ENCODE measurements around the gene LIX1.

The LIX1 gene

DNA sequence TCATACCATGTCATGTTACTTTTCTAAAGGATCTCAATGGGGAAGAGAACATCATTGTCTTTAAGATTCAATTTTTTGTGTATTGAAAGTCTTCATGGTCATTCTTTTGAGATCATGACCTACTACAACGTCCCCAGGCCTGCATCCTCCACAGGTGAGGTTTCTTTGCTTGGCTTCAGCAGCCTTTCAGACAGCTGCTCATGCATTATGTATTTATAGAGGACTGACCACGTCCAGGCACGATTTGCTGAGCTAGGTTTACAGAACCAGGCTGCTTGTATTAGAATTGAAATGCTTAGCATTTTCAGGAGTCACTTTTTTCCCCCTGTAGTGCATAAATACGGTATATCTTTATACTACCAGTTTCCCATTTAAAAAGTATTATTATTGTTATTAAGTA, 70.4 kb downstream of the LIX1 start:
- DNase-seq: no peak

DNA sequence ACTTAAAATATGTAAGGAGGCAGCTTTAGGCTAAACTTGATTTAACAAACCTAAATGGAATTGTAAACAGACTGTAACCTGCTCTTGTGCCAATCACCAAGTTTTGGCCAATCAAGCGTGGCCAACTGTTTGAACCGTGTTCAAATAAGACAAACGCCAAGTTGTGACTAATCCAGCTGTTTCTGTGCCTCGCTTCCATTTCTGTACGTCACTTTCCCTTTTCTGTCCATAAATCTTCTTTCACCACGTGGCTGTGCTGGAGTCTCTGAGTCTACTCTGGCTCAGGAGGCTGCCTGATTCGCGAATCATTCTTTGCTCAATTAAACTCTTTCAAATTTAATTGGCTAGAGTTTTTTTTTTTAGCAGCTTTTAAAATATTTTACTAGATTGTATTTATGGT, 71.3 kb downstream of the LIX1 start:
- DNase-seq: no peak

DNA sequence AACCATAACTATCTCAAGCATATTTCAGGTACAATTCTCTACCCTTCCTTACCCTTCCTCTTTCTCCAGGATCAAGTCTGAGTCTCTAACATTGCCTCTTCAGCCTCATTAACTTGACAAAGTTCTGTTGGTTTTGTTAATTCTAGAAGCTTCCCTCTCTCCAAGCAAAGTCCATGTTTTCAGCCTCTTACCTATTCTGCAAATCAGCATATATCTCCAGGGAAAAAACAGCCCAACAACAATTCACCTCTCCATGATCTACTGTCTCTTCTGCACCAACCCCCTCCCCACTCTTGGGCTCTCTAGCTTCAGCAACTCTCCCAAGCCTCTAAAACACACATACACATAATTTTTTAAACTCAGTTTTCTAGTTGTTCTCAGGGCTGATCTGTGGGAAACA, 72.2 kb downstream of the LIX1 start:
- DNase-seq: no peak

DNA sequence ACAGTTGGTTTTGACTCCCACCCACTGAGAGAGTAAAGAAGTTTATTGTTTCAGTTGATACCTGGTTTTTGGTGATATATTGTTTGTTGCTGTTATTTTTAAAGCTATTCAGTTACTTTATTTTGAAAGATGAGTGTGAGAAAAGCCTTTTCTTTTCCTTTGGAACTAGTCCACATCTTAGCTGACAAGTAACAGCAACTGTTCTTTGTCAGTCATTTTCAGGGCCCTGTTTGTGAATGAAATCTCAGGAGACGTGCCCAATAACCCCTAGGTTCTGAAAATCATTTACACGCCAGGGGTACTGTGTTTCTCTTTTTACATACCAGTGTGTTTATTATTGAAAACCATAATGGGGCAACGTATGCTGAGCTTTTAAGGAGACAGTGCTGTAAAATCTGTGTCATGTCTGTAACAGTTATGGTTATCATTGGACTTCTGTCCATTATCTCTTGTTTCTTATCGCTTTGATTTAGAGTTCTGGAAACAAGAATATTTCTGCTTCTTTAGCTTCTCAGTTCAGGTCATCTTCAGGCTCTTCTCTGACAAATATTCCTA, 75.0 kb downstream of the LIX1 start:
- no peak for DNase-seq

DNA sequence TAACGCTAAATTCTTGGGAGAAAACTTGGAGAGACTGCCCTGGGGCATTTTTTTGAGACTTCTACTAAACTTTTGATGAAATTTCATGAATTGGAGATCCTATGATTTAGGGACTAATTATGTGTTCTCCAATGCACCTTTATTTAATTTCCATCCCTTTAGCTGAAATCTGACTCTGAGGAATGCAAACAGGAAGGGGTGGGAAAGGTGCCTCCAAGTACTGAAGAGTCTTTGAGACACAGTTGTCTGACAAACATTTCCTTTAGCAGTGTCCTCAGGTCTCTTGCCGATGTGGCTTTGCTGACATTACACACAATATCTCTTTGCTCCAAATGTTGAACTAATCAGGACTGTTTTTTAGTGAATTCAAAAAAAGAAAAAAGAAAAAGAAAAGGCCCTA, 76.9 kb downstream of the LIX1 start:
- DNase-seq: no peak

DNA sequence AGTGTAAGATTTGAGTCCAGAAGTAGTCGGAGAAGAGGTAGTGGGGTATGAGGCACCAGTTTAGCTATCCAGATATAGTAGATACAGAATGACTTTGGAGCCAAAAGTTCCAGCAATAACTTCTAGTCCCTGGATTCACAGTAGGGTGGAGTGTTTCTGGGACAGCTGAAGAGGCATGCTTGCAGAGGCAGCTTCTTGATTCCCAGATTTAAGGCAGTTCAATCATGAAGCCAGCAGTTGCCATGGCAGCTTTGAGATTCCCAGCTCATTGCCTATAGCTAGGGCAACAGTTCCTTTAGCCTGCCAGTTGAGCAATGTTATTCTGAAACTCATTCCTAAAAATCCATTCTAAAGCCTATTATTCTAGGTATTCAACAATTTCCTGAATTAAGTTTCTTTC, 79.2 kb downstream of the LIX1 start:
- DNase-seq: no peak

DNA sequence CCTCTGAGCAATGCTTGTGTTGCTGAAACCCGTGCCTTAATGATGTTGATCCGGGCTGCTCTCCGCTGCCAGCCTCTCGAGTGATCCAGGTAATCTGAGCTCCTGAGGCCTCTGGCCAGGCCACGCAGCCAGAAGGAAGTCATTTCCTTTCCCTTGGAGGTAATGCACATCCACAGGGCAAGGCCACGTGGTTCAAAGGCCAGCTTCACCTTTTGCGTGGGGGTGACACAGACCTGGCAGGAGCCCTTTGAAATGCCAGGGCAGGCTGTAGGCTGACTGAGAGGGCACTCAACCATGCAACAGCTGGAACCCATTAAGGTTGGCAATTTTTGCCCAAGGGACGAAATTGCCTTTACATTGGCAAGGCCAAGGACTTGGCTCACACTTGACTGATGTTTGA, 80.4 kb downstream of the LIX1 start:
- DNase-seq: no peak

DNA sequence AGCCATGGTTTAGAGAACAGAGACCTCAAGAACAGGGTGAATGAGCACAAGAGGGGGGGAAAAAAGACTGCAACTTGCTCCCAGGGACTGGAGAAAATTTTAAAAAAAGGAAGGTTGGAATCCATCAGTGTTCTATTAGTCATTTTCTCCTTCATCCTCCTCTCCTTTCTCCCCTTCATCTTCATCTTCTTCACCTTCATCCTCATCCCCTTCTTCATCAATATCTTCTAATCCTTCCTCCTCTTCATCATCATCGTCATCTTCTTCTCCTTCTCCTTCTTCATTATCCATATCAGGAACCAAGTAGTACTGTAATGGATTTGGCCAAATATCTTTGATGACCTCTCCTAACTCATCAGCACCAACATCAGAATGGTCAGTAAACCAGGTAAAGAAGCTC, 86.1 kb downstream of the LIX1 start:
- no peak for DNase-seq

DNA sequence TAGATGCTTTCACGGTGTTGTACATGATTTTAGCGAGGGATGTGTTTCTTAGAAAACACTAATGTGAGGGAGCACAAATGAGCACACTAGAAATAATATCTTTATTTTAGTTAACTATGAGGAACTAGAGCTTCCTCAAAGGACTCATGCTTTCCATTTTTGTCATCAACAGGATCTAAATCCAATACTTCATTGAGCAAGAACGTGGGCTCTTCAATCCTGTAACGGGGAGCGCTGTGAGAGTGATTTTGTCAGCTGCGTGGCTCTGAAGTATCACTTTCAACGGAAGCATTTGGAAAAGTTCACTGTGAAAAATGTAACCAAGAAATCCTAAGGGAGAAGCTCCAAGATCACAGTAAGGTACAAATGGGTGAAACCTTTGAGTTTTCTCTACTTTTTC, 93.2 kb downstream of the LIX1 start:
- peak; percentile 67 to 80 for DNase-seq

DNA sequence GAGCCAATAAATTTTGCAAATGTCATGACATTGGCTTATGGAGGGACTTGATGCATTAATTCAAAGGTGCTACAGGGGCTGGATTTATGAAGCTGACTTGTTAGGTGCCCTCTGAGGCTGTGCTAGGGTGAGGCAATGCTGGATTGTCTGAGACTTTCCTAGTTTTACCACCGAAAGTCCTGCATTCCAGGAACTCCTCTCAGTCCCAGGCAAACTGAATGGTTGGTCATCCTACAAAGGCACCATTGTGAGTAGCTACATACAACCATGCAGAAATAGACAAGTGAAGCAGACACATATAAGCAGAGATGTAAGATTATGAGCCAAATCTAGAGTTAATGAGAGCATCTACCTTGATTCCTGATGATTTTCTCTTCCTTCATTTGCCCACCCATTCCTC, 95.3 kb downstream of the LIX1 start:
- DNase-seq: no peak

DNA sequence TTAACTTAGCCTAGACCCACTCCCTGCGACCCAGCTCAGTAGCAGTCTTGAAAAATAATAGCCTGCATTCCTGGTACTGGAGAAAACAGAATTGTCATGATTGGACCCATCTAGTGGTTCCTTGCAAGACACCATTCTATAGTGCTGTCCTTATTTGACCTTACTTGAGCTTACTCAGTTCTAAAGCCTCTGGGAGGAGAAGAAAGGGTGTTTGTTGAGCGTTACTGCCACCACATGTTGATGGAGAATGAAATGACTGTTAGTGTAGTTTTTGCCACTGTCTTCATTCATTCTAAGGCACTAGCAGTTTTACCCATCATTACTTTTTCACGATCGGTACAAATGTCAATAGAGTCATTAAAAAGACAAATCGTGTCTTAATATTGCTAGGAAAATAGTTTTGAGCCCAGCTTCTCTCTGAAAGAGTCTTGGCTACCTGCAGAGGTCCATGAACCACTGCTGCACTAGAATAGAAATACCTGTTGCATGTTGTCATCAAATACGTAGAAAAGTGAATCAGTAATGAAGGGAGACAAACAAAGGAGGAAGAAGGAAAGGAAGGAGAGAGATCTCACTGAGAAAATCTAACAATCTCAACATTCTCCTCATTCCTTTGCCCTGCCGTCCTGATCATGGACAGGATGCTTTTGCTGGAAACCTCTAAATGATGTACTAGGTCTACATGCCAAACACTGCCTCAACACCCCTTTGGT, 96.0 kb downstream of the LIX1 start:
- DNase-seq: no peak

DNA sequence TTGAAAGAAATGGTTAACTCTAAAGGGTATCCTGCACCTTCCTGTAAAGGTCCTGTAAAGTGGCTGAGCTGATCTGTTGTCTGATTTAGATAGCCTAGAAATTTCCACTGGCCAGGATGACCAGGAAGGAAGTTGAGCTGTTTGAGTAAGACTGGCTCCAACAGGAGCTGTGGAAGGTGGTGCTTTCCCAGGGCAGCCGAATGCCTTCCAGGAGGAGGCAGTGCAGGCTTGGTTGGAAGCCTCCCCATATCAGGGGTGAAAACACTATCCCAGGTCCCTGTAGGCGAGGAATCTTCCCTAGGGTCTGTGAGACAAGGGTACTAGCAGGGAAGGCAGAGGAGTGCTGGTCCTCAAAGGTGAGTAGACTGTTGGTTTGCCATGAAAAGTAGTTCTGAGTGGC, 98.4 kb downstream of the LIX1 start:
- peak; percentile 3 to 8 for DNase-seq

DNA sequence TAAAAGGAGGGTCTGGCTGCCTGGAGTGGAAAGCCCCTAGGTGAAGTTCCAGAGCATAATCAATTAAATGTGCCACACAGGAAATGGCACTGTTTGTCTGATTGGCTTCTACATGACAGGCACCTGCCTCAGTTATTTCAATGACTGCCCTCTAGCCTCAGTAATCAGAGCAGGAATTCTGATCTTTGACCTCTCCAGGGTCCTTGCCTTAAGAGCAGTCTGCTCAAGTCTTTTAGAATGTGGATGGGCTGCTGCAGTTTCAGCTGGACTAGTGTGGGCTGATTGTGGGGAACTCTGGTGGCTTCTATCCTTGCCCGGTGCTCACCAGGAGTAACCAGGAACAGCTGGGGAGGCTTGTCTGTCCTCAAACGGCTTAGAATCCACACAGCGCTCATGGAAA, 98.9 kb downstream of the LIX1 start:
- DNase-seq: no peak

DNA sequence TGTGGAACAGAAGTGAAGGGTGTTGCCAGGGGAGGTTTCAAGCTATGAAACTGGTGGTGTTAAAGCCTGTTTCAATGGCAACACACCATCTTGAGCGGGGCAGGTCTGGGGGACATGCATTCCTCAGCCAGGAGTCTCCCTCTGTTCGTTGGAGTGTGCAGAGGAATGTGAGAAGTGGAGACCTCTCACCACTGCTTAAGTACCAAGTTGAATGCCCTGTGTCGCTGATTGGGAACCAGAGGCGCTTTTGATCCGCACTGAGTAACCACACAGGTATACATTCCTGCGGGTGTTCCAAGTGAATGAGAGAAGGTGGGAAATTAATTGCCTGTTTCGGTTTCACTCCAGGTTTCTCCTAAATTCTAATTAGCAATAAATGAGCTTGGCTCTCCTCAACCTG, 99.4 kb downstream of the LIX1 start:
- DNase-seq: no peak

All from inflammatory macrophage treated with lipopolysaccharide for 1 hour (primary cell).